ENCODE data around the gene BAIAP2L1.

Gene BAIAP2L1

DNA sequence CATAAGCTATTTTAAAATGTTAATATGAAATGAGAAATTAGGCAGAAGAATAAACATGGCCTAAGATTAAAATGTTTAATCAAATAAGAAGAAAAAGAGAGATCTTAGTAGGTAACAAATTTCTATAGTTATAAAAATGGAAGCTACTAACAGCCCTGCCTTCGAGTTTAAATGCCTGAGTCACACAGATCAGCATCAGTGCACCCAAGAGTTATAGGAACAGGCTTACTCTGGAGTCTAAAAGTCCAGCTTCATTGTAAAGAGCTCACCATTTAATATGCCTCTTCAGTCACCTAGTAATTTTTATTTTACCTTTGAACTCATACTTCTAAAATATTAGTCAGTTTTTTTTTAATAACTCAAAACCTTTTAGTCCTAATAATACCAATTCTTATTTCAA, 66.8 kb downstream of the BAIAP2L1 start:
- TF ChIP-seq, protein P1, sequence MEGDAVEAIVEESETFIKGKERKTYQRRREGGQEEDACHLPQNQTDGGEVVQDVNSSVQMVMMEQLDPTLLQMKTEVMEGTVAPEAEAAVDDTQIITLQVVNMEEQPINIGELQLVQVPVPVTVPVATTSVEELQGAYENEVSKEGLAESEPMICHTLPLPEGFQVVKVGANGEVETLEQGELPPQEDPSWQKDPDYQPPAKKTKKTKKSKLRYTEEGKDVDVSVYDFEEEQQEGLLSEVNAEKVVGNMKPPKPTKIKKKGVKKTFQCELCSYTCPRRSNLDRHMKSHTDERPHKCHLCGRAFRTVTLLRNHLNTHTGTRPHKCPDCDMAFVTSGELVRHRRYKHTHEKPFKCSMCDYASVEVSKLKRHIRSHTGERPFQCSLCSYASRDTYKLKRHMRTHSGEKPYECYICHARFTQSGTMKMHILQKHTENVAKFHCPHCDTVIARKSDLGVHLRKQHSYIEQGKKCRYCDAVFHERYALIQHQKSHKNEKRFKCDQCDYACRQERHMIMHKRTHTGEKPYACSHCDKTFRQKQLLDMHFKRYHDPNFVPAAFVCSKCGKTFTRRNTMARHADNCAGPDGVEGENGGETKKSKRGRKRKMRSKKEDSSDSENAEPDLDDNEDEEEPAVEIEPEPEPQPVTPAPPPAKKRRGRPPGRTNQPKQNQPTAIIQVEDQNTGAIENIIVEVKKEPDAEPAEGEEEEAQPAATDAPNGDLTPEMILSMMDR (IDR thresholded peaks at IDR 0.05; ENCODE audit: insufficient read depth, low read depth, low read length, missing control alignments): no peak
- DNase-seq (ENCODE audit: low read depth): no peak
- H3K4me3 ChIP-seq (ENCODE audit: low read depth, low read length): no peak overlapping the region

DNA sequence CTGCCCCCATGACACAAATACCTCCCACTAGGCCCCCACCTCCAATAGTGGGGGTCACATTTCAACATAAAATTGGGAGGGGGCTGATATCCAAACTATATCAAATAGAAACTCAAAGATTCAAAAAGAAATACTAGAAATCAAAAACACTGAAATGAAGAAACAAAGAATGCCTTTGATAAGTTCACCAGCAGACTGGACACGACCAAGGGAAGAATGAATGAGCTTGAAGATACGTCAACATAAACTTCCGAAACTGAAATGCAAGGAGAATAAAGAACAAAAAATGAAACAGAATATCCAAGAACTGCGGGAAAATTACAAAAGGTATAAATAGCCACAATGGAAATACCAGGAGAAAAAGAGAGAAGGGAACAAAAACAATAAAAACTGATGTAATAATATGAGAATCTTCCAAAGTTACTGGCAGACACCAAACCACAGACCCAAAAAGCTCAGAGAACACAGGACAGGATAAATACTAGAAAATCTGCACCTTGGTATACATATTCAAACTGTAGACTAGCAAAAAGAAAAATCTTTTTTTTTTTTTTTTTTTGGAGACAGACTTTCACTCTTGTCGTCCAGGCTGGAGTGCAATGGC, 69.9 kb downstream of the BAIAP2L1 start:
- TF ChIP-seq, protein P1 (IDR thresholded peaks at IDR 0.05; ENCODE audit: insufficient read depth, low read depth, low read length, missing control alignments): no peak
- no peak for DNase-seq (ENCODE audit: low read depth)
- no peak overlapping the region for H3K4me3 ChIP-seq (ENCODE audit: low read depth, low read length)

DNA sequence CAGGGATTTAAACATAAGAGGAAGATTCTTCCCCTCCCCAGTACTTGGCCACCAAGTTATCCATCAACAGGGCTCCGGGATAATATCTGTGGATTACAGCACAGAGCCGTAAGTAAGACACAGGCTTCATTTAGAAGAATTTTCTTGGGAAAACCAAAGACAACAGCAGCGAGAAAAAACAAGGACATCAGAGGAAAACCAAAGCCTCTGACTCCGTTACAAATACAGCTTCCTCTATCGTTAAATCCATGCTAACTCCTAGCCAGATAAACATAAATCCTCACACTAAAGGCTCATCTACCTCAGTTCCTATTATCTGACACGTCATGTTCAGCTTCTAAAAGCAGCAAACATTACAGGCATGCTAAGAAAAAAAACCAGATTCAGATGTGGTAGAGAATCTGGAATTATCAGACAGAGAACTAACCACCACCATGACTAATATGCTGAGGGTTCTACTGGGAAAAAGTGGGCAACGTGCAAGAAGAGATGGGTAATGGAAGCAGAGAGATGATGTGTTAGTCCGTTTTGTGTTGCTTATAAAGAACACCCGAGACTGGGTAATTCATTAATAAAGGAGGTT, 71.0 kb downstream of the BAIAP2L1 start:
- TF ChIP-seq, protein P1 (IDR thresholded peaks at IDR 0.05; ENCODE audit: insufficient read depth, low read depth, low read length, missing control alignments): no peak
- no peak overlapping the region for H3K4me3 ChIP-seq (ENCODE audit: low read depth, low read length)
- DNase-seq (ENCODE audit: low read depth): no peak

DNA sequence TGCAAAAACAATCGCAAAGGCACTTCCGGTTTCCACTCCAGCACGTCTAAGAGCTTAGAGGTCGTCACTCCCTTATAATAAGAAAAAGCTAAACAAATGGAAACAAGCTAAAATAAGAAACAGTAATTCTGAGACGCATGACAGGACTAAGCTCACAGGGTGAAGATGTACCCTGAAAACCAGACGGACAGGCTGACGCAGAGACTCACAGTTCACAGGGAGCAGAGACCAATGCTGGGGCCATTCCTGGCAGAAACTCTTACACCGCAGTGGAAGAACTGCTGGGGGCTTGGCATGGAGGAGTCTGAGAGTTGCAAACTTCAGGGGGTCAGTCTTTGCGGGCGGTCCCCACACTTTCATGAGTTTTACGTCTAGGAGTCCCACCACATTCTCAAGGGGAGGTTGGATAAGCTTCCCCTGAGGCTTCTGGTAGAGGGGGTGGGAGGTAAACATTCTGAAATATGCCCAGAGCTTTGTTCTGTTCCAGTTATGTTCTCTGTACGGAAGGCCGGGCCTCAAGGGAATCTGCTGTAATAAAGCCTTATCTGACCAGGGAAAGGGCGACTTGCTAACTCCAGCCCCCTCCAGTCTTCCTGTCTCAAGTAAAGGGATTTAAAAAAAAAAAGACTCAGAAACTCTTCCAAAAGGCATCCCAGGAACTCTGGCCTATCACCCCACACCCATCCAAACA, 71.6 kb downstream of the BAIAP2L1 start:
- no peak for DNase-seq (ENCODE audit: low read depth)
- no peak overlapping the region for H3K4me3 ChIP-seq (ENCODE audit: low read depth, low read length)
- TF ChIP-seq, protein P1 (IDR thresholded peaks at IDR 0.05; ENCODE audit: insufficient read depth, low read depth, low read length, missing control alignments): no peak

DNA sequence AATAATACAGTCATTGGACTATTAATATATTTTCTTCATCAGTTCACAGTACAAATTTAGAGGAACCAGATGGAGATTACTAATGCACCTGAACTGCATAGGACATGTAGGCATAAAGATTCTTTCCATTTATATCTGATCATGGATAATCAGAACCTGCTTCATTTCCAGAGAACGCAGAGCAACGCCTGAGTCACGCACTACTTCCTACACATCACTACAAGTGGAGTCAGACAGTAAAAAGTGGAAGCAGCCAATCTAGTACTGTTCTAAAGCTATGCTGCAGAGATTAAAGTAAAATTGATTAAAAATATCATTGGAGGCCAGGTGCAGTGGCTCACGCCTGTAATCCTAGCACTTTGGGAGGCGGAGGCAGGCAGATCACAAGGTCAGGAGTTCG, 76.1 kb downstream of the BAIAP2L1 start:
- TF ChIP-seq, protein P1 (IDR thresholded peaks at IDR 0.05; ENCODE audit: insufficient read depth, low read depth, low read length, missing control alignments): no peak
- no peak for DNase-seq (ENCODE audit: low read depth)
- no peak overlapping the region for H3K4me3 ChIP-seq (ENCODE audit: low read depth, low read length)

DNA sequence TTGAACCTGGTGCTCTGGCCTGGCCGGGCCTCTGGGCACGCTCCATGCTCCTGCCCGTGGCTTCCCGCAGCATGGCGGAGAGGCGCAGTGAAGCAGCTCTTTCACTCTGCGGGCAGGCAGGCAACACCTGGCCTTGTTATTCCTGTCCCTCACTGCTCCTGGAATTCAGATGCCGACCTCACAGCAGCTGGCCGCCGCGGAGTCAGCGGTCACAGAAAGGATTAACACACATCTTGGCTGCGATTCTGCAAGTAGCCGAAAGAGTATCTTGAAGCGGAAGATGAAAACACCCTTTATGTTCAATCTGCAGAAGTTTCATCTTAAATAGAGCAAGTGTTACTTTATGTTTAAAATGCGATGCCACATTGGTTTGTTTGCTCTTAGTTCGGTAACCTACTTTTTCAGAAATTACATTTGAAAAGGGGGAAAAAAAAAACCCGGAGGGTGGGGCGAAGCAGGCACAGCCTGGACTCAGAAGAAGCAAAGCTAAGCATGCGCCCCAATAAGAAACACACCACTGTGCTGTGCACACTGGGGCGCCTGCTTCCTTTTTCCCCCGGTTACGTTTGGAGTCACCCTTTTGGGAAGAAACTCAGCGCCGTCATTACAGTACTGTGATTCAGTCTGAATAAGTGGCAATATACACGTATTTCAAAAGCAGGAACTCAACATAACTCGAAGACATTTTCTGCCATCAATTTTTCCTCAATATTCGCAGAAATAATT, 77.1 kb downstream of the BAIAP2L1 start:
- DNase-seq (ENCODE audit: low read depth): no peak
- TF ChIP-seq, protein P1 (IDR thresholded peaks at IDR 0.05; ENCODE audit: insufficient read depth, low read depth, low read length, missing control alignments): no peak
- H3K4me3 ChIP-seq (ENCODE audit: low read depth, low read length): no peak overlapping the region
